HEK293 (cell line): ENCODE data around the gene CNTN2.

ENCODE experiments used
- KLF8 ChIP-seq: fragments of 450-650 bp; formaldehyde crosslinking; IDR thresholded peaks from 2 replicates; pipeline ENCODE4 v1.5.1; 2016; ENCODE audit warnings: missing biosample characterization, missing genetic modification characterization
- ZBTB49 ChIP-seq: fragments of 450-650 bp; formaldehyde crosslinking; IDR thresholded peaks from 2 replicates; pipeline ENCODE4 v1.5.1; 2016; ENCODE audit warnings: missing biosample characterization, missing genetic modification characterization, low read depth
- ZBTB8A ChIP-seq: fragments of 450-650 bp; formaldehyde crosslinking; IDR thresholded peaks from 2 replicates; pipeline ENCODE4 v1.5.1; 2016; ENCODE audit warnings: missing biosample characterization, missing genetic modification characterization
- ZNF138 ChIP-seq: fragments of 450-650 bp; formaldehyde crosslinking; IDR thresholded peaks from 2 replicates; pipeline ENCODE4 v1.5.1; 2016; ENCODE audit warnings: missing biosample characterization, missing genetic modification characterization, borderline replicate concordance
- ZNF174 ChIP-seq: fragments of 450-650 bp; formaldehyde crosslinking; IDR thresholded peaks from 2 replicates; pipeline ENCODE4 v1.5.0; 2017; ENCODE audit warnings: missing biosample characterization, mild to moderate bottlenecking, missing genetic modification characterization
- ZNF274 ChIP-seq, 2 experiments: fragments of 200-500 bp in 1 of 2; fragments of 450-650 bp in 1 of 2; sonication (Bioruptor generic) in 1 of 2; formaldehyde crosslinking in 1 of 2; IDR thresholded peaks; 2 replicates each; pipeline versions ENCODE4 v1.5.1 to v1.6.1; 2014 to 2016; ENCODE audit warnings: borderline replicate concordance in 1 of 2, inconsistent platforms in 1 of 2, low read length in 1 of 2, missing biosample characterization in 1 of 2, missing genetic modification characterization in 1 of 2
- ZNF501 ChIP-seq: fragments of 450-650 bp; formaldehyde crosslinking; IDR thresholded peaks from 2 replicates; pipeline ENCODE4 v1.5.1; 2016; ENCODE audit warnings: missing biosample characterization, missing genetic modification characterization
- ZNF747 ChIP-seq: fragments of 450-650 bp; formaldehyde crosslinking; IDR thresholded peaks from 2 replicates; pipeline ENCODE4 v1.5.1; 2016; ENCODE audit warnings: missing biosample characterization, missing genetic modification characterization
- TF ChIP-seq, protein P1 (sequence below): fragments of 450-650 bp; formaldehyde crosslinking; IDR thresholded peaks from 2 replicates; pipeline ENCODE4 v1.5.1; 2016; ENCODE audit warnings: missing biosample characterization, missing genetic modification characterization
- TF ChIP-seq, protein P2 (sequence below): fragments of 450-650 bp; formaldehyde crosslinking; IDR thresholded peaks from 2 replicates; pipeline ENCODE4; 2016; ENCODE audit warnings: missing biosample characterization, missing genetic modification characterization

DNA sequence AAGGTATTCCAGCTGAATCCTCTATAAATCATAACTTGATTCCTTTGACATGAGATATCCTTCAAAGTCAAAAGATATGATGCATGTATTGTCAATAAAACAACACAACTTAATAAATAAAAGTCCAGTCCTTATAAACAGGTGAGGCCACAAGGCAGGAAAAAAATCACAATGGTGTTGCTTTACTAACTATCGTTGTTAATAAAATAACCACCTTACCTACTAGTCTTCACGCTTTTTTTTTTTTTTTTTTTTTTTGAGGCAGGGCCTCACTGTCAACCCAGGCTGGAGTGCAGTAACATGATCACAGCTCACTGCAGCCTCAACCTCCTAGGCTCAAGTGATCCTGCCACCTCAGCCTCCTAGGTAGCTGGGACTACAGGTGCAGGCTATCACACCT, 41.3 kb downstream of the CNTN2 start, which contains the start of gene TMEM81:
- TF ChIP-seq ZNF501 (tag by site-specific recombination) (no peak), ZBTB49 (no peak), ZBTB8A (tag by site-specific recombination) (no peak), ZNF274 (IDR thresholded peaks at IDR 0.05; ENCODE audit: low read length) (no peak), ZNF274 (tag by site-specific recombination; IDR thresholded peaks at IDR 0.05; ENCODE audit: borderline replicate concordance) (no peak), ZNF747 (tag by site-specific recombination) (no peak), KLF8 (tag by site-specific recombination) (no peak), ZNF138 (tag by site-specific recombination) (no peak), ZNF174 (tag by site-specific recombination) (no peak)
- TF ChIP-seq, protein P1, sequence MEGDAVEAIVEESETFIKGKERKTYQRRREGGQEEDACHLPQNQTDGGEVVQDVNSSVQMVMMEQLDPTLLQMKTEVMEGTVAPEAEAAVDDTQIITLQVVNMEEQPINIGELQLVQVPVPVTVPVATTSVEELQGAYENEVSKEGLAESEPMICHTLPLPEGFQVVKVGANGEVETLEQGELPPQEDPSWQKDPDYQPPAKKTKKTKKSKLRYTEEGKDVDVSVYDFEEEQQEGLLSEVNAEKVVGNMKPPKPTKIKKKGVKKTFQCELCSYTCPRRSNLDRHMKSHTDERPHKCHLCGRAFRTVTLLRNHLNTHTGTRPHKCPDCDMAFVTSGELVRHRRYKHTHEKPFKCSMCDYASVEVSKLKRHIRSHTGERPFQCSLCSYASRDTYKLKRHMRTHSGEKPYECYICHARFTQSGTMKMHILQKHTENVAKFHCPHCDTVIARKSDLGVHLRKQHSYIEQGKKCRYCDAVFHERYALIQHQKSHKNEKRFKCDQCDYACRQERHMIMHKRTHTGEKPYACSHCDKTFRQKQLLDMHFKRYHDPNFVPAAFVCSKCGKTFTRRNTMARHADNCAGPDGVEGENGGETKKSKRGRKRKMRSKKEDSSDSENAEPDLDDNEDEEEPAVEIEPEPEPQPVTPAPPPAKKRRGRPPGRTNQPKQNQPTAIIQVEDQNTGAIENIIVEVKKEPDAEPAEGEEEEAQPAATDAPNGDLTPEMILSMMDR (tag by site-specific recombination): no peak
- TF ChIP-seq, protein P2, sequence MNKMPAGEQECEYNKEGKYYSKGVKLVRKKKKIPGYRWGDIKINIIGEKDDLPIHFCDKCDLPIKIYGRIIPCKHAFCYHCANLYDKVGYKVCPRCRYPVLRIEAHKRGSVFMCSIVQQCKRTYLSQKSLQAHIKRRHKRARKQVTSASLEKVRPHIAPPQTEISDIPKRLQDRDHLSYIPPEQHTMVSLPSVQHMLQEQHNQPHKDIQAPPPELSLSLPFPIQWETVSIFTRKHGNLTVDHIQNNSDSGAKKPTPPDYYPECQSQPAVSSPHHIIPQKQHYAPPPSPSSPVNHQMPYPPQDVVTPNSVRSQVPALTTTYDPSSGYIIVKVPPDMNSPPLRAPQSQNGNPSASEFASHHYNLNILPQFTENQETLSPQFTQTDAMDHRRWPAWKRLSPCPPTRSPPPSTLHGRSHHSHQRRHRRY (tag by site-specific recombination): no peak
